ENCODE measurements around the gene FSTL3. TPM values are rescaled to one million over a fixed set of nuclear protein-coding genes. Genes with fewer than 3 reads are reported as not detected.

Gene FSTL3
- total RNA-seq, 2 donors from 2014 or later = 69.3 to 241 TPM

DNA sequence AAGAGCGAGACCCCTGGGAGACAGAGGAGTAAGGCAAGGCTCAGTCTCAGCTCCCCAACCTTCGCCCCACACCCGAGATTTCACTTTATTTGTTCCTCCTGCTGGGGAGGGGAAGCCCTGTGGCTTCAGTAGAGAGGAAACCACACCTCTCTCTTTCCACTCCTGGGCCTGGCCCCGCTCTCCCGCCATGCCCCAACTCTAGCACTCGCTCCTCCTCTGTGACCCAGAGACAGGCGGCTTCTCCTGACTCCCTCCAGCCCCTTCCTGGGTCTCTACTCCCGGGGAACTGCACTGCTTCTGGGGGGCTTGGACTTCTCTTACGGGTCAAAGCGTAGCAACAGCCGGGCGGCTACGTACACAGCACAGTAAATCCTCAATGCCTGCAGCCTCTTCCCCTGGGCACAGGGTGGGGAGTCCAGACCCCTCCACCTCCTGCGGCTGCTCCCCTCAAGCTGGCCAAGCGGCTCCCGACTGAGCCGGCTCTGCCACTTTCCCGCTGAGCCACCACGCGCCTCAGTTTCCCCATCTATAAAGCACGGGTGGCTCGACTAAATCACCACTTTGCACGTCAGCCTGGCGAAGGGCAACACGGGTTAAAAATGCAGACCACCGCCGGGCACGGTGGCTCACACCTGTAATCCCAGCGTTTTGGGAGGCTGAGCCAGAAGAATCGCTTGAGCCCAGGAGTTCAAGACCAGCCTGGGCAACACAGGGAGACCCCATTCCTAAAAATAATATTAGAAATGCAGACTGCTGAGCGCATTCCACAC lies 14.6 kb upstream of the FSTL3 start:
- Histone ChIP-seq H3K9me3 (no peaks in the 10 kb centered on the region), H3K27me3 (replicated peaks; ENCODE audit: insufficient read depth) (no peaks in the 10 kb centered on the region), H3K27ac (peak overlapping the region; percentile 69 to 90), H3K4me1 (replicated peaks) (peaks cover 31% of the 10 kb centered on the region), H3K4me3 (peak overlapping the region; percentile 96 to 97), H3K36me3 (no peaks in the 10 kb centered on the region)
- intact Hi-C loops (cut with DNase I) = loop anchor here (10.0 kb wide), 1 partner anchor 323 kb away; the partner anchor contains the start of gene WDR18
- 22% methylated on average over 31 of the region's 31 CpGs for WGBS
- DNase-seq (ENCODE audit: low spot score) = no peak
- TF ChIP-seq, protein P1, sequence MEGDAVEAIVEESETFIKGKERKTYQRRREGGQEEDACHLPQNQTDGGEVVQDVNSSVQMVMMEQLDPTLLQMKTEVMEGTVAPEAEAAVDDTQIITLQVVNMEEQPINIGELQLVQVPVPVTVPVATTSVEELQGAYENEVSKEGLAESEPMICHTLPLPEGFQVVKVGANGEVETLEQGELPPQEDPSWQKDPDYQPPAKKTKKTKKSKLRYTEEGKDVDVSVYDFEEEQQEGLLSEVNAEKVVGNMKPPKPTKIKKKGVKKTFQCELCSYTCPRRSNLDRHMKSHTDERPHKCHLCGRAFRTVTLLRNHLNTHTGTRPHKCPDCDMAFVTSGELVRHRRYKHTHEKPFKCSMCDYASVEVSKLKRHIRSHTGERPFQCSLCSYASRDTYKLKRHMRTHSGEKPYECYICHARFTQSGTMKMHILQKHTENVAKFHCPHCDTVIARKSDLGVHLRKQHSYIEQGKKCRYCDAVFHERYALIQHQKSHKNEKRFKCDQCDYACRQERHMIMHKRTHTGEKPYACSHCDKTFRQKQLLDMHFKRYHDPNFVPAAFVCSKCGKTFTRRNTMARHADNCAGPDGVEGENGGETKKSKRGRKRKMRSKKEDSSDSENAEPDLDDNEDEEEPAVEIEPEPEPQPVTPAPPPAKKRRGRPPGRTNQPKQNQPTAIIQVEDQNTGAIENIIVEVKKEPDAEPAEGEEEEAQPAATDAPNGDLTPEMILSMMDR (IDR thresholded peaks at IDR 0.05) = no peak
- TF ChIP-seq POLR2A (IDR thresholded peaks at IDR 0.05) (peak; percentile 24), POLR2AphosphoS5 (IDR thresholded peaks at IDR 0.05) (no peak)

GRCh38 chr19:662207-662961 lies 13.8 kb upstream of the FSTL3 start:
- DNase-seq (ENCODE audit: low spot score) = no peak
- intact Hi-C loops (cut with DNase I) = loop anchor here (10.0 kb wide), 1 partner anchor 322 kb away; the partner anchor contains the start of gene WDR18
- H3K27ac ChIP-seq = peak overlapping the region; percentile 69 to 90
- peaks cover 31% of the 10 kb centered on the region for H3K4me1 ChIP-seq (replicated peaks)
- under 1% methylated on average over 53 of the region's 81 CpGs for WGBS
- H3K27me3 ChIP-seq (replicated peaks; ENCODE audit: insufficient read depth) = no peaks in the 10 kb centered on the region
- peak overlapping the region; percentile 96 to 97 for H3K4me3 ChIP-seq
- no peaks in the 10 kb centered on the region for H3K36me3 ChIP-seq
- no peaks in the 10 kb centered on the region for H3K9me3 ChIP-seq
- no peak for TF ChIP-seq POLR2AphosphoS5 (IDR thresholded peaks at IDR 0.05)
- TF ChIP-seq POLR2A (IDR thresholded peaks at IDR 0.05) = peak; percentile 50

DNA sequence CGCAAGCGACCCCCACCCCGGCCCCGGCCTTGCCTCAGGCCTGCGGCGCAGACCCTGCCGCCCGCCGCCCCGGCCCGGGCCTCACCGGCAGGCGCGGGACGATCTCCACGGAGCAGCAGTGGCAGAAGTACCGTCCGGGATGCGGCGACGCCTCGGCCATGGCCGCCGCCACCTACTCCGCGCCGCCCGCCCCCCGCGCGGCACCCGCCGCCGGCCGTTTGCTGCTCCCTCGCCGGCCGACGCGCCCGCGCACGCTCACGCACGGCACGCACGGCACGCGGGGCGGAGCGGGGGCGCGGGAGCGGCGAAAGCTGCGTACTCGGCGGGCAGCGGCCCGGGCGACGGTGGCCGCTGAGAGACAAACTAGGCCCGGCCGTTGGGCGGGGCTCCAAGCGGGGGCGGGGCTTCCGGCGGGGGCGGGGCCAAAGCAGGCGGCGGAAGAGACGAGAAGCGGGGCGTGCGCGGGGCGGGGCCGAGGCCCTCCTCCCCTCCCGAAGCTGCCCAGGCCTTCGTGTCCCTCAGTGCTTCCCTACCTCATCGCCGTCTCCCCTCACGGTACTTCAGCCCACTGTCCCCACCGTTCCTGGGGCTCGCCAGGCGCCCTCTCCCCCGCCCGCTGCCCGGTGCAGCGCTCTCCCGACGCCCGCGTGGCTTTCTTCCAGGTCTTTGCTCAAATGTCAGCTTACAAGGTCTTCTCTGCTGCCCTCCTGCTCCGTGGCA lies 13.1 kb upstream of the FSTL3 start, which contains the start of gene RNF126:
TSS of gene RNF126 (minus strand) at position 253 of the 720 bp plus-strand sequence. CDS start at position 160, 93 bp downstream.
- WGBS = 1% methylated on average over 79 of the region's 97 CpGs
- Histone ChIP-seq H3K36me3 (no peaks in the 10 kb centered on the region), H3K4me1 (replicated peaks) (peaks cover 31% of the 10 kb centered on the region), H3K9me3 (no peaks in the 10 kb centered on the region), H3K4me3 (peak within 1 kb of the TSS; percentile 96 to 97), H3K27me3 (replicated peaks; ENCODE audit: insufficient read depth) (no peaks in the 10 kb centered on the region), H3K27ac (peak within 1 kb of the TSS; percentile 90 to 96)
- TF ChIP-seq POLR2A (IDR thresholded peaks at IDR 0.05) (peak; percentile 48), POLR2AphosphoS5 (IDR thresholded peaks at IDR 0.05) (peak; percentile 57)
- TF ChIP-seq, protein P1 (IDR thresholded peaks at IDR 0.05) = no peak
- DNase-seq (ENCODE audit: low spot score) = peak; percentile 88
- intact Hi-C loops (cut with DNase I) = loop anchor here (10.0 kb wide), 1 partner anchor 322 kb away; the partner anchor contains the start of gene WDR18

DNA sequence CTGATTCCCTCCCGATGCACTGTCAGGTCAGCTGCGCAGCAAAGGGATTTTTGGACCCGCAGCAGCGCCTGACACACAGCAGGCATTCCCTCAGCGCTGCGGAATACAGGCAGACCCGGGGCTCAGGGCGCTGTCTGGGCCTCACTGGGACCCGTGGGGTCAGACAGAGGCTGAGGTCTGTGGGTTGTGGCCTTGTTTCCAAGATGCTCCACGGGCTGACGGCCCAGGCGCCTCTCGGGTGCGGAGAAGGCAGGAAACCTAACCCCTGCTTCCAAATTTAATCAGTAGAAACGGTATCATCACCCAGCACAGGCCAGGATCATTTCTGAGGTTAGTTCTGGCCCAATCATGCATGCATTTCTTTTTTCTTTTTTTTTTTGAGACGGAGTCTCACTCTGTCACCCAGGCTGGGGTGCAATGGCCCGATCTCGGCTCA lies 12.5 kb upstream of the FSTL3 start:
- Histone ChIP-seq H3K27ac (peak overlapping the region; percentile 90 to 96), H3K4me1 (replicated peaks) (peaks cover 29% of the 10 kb centered on the region), H3K27me3 (replicated peaks; ENCODE audit: insufficient read depth) (no peaks in the 10 kb centered on the region), H3K4me3 (peak overlapping the region; percentile 96 to 97), H3K36me3 (no peaks in the 10 kb centered on the region), H3K9me3 (no peaks in the 10 kb centered on the region)
- 63% methylated on average over 18 of the region's 18 CpGs for WGBS
- TF ChIP-seq POLR2AphosphoS5 (IDR thresholded peaks at IDR 0.05) (no peak), POLR2A (IDR thresholded peaks at IDR 0.05) (no peak)
- TF ChIP-seq, protein P1 (IDR thresholded peaks at IDR 0.05) = peak in 1 of 4 experiments; percentile 9
- intact Hi-C loops (cut with DNase I) = loop anchor here (2.0 to 10.0 kb wide), 2 partner anchors 71 to 321 kb away; partner anchors contain the start of gene WDR18
- DNase-seq (ENCODE audit: low spot score) = no peak
